ENCODE data around the gene UQCC2.

The UQCC2 gene

DNA sequence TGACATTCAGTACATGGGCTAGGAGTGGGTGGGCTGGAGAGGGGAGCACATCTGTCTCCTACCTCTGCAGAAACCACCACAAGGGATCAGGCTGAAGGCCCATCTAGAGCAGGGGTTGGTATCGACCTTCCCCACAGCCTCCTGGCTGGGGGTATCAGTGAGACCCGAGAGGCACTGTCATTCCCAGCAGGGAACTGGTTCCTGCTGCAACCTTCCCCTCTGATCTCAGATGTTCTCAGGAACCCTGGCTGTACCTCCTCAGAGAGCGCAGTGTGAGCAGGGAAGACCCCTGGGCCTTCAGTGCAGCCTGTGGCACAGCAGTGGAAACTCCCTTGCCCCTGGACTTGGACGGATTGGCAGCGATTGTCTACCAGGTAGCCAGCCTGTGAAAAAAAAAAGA, 27.4 kb upstream of the UQCC2 start:
- no peak overlapping the region for H2AFZ ChIP-seq (ENCODE audit: low read length)
- no peaks in the 10 kb centered on the region for H3F3A ChIP-seq (ENCODE audit: insufficient read depth, low read length)
- H3K4me2 ChIP-seq (ENCODE audit: low read length), result no peak overlapping the region
- H3K79me2 ChIP-seq (ENCODE audit: insufficient read depth, low read length), result no peaks in the 10 kb centered on the region
- H3K9me2 ChIP-seq (ENCODE audit: low read depth, low read length), result no peaks in the 10 kb centered on the region
- no peak overlapping the region for H3K27ac ChIP-seq (ENCODE audit: low read depth, low read length, poor library complexity, severe bottlenecking)
- no peaks in the 10 kb centered on the region for H3K4me1 ChIP-seq (ENCODE audit: insufficient read depth, low read length, severe bottlenecking)
- H4K20me1 ChIP-seq (ENCODE audit: insufficient read depth, low read length), result no peaks in the 10 kb centered on the region
- TF ChIP-seq EZH2 (IDR thresholded peaks at IDR 0.05; ENCODE audit: borderline replicate concordance, low read length), result no peak
- TF ChIP-seq, protein P1, sequence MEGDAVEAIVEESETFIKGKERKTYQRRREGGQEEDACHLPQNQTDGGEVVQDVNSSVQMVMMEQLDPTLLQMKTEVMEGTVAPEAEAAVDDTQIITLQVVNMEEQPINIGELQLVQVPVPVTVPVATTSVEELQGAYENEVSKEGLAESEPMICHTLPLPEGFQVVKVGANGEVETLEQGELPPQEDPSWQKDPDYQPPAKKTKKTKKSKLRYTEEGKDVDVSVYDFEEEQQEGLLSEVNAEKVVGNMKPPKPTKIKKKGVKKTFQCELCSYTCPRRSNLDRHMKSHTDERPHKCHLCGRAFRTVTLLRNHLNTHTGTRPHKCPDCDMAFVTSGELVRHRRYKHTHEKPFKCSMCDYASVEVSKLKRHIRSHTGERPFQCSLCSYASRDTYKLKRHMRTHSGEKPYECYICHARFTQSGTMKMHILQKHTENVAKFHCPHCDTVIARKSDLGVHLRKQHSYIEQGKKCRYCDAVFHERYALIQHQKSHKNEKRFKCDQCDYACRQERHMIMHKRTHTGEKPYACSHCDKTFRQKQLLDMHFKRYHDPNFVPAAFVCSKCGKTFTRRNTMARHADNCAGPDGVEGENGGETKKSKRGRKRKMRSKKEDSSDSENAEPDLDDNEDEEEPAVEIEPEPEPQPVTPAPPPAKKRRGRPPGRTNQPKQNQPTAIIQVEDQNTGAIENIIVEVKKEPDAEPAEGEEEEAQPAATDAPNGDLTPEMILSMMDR (IDR thresholded peaks at IDR 0.05; ENCODE audit: low read length), result no peak
- H3K36me3 ChIP-seq (ENCODE audit: insufficient read depth, low read length), result no peaks in the 10 kb centered on the region
- no peak overlapping the region for H3K4me3 ChIP-seq (ENCODE audit: low read depth, low read length, poor library complexity, severe bottlenecking)
- H3K27me3 ChIP-seq (ENCODE audit: insufficient read depth, low read length), result no peaks in the 10 kb centered on the region
- H3K9ac ChIP-seq (ENCODE audit: low read length), result no peak overlapping the region
- no peaks in the 10 kb centered on the region for H3K9me3 ChIP-seq (ENCODE audit: low read length)

DNA sequence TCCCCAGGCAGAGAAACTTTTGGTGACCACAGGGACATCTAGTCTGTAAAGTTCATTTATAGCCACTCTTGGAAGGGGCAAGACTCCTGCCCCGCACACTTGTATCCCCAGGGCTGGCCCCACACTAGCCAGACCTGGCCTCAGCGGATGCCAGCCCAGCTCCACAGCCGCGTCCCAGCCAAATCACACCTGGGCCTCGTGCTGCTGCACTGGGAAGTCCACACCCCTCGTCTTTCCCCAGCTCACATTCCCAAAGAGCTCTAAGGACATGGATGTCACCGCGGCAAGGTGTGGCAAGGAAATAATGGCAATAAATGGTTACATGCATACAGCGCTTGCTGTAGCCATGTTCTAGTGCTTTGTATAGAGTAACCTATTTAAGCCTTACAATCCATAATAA, 26.7 kb upstream of the UQCC2 start:
- Histone ChIP-seq H3K4me1 (ENCODE audit: insufficient read depth, low read length, severe bottlenecking) (no peaks in the 10 kb centered on the region), H3K9me2 (ENCODE audit: low read depth, low read length) (no peaks in the 10 kb centered on the region), H3K27ac (ENCODE audit: low read depth, low read length, poor library complexity, severe bottlenecking) (no peak overlapping the region), H3K27me3 (ENCODE audit: insufficient read depth, low read length) (peaks cover 4% of the 10 kb centered on the region; the same call in 1 of the 2 replicates), H4K20me1 (ENCODE audit: insufficient read depth, low read length) (no peaks in the 10 kb centered on the region), H2AFZ (ENCODE audit: low read length) (no peak overlapping the region), H3K36me3 (ENCODE audit: insufficient read depth, low read length) (no peaks in the 10 kb centered on the region), H3K9ac (ENCODE audit: low read length) (no peak overlapping the region), H3F3A (ENCODE audit: insufficient read depth, low read length) (no peaks in the 10 kb centered on the region), H3K4me3 (ENCODE audit: low read depth, low read length, poor library complexity, severe bottlenecking) (no peak overlapping the region), H3K9me3 (ENCODE audit: low read length) (no peaks in the 10 kb centered on the region), H3K79me2 (ENCODE audit: insufficient read depth, low read length) (no peaks in the 10 kb centered on the region), H3K4me2 (ENCODE audit: low read length) (no peak overlapping the region)
- TF ChIP-seq, protein P1 (IDR thresholded peaks at IDR 0.05; ENCODE audit: low read length), result no peak
- TF ChIP-seq EZH2 (IDR thresholded peaks at IDR 0.05; ENCODE audit: borderline replicate concordance, low read length), result no peak

DNA sequence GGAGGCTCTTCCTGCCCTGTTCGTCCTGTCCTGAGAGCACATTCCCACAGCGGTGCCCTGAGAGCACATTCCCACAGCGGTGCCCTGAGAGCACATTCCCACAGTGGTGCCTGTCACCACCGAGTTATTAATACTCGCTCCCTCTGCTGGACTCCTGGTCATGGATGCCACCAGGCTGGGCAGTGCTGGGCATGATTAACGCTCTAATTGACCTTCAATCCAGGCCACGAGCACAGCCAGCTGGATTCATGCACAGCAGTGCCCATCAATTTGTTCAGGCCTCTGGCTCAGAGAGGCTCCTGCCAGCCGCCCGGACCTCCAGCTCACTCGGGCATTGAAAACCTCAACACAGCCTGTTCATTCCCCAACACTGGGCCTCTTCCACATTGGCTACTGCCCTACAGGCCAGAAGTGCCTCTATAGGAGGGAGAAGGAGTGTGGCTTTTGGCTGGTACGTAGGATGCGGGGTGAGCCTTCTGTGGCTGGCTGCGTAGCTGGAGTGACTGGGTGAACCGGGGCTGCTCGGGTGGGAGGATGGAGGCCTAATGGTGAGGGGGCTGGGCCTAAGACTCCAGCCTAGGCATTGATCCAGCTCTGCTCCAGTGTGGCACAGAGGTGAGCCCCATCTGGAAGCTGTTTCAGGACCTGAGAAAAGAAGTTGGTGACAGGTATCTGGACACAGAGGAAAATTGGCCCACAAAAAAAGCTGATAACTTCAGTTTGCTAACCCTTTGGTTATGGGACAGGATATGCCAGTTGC, 25.9 kb upstream of the UQCC2 start:
- Histone ChIP-seq H3K9me2 (ENCODE audit: low read depth, low read length) (no peaks in the 10 kb centered on the region), H4K20me1 (ENCODE audit: insufficient read depth, low read length) (no peaks in the 10 kb centered on the region), H3K9me3 (ENCODE audit: low read length) (no peaks in the 10 kb centered on the region), H3K79me2 (ENCODE audit: insufficient read depth, low read length) (no peaks in the 10 kb centered on the region), H3K27ac (ENCODE audit: low read depth, low read length, poor library complexity, severe bottlenecking) (no peak overlapping the region), H3K36me3 (ENCODE audit: insufficient read depth, low read length) (no peaks in the 10 kb centered on the region), H3F3A (ENCODE audit: insufficient read depth, low read length) (no peaks in the 10 kb centered on the region), H3K9ac (ENCODE audit: low read length) (no peak overlapping the region), H3K27me3 (ENCODE audit: insufficient read depth, low read length) (peaks cover 4% of the 10 kb centered on the region; the same call in 1 of the 2 replicates), H2AFZ (ENCODE audit: low read length) (no peak overlapping the region), H3K4me2 (ENCODE audit: low read length) (no peak overlapping the region), H3K4me3 (ENCODE audit: low read depth, low read length, poor library complexity, severe bottlenecking) (no peak overlapping the region), H3K4me1 (ENCODE audit: insufficient read depth, low read length, severe bottlenecking) (no peaks in the 10 kb centered on the region)
- TF ChIP-seq, protein P1 (IDR thresholded peaks at IDR 0.05; ENCODE audit: low read length), result no peak
- TF ChIP-seq EZH2 (IDR thresholded peaks at IDR 0.05; ENCODE audit: borderline replicate concordance, low read length), result no peak
